Kidney capillary endothelial cell (primary cell): Measurements from ENCODE around the gene C1orf115.
A peak's percentile ranks its signal among the peaks of the same experiment; 100 is the strongest.
"Not testable (repeated sequence)": the region's sequence is repeated elsewhere in the genome, so short reads cannot be mapped to it uniquely, and the experiment has no call there.

Experiments
- DNase-seq: peaks from one replicate; pipeline ENCODE4 v3.0.0-alpha.2; 2018; ENCODE audit warnings: low spot score

The C1orf115 gene

GRCh38 chr1:220690140-220691052 lies at the start of gene C1orf115:
Gene C1orf115 (plus strand): TSS chr1:220690363. CDS start chr1:220690403, 40 bp downstream.
- DNase-seq, result peak; percentile 69

- no peak for DNase-seq
These were observed 47.9 kb upstream of the C1orf115 start for GRCh38 chr1:220642285-220642684.

GRCh38 chr1:220652995-220653394 lies 37.2 kb upstream of the C1orf115 start:
- no peak for DNase-seq

DNA sequence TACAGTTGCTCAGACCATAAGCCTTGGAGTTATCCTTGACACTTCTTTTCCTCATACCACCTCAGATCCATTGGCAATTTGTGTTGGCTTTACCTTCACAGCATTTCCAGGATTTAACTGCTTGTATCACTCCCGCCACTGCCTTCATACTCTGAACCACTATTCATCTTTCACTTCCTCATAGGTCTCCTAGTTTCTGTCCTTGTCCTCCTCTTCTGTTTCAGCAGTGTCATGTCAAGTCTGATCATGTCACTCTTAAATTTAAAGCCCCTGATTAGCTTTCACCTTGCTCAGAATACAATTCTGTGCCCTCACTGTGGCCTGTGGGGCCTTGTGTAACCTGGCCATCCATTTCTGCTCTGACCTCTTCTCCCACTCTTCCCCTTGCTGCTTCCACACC lies 34.7 kb upstream of the C1orf115 start:
- no peak for DNase-seq

- no peak for DNase-seq
These were observed 34.0 kb upstream of the C1orf115 start for GRCh38 chr1:220655961-220656740.

- no peak for DNase-seq
These were observed 23.8 kb upstream of the C1orf115 start for GRCh38 chr1:220666349-220666748.

DNA sequence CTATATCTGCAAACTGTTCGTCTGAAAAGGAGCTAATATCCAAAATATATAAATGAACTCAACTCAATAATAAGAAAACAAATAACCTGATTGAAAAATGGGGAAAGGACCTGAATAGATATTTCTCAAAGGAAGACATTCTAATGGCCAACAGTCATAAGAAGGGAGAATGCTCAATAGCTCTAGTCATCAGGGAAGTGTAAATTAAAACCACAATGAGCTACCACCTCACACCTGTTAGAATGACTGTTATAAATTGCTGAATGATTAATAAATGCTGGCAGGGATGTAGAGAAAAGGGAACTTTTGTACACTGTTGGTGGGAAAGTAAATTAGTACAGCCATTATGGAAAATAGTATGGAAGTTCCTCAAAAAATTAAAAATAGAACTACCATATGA lies 21.2 kb upstream of the C1orf115 start:
- DNase-seq, result no peak

DNA sequence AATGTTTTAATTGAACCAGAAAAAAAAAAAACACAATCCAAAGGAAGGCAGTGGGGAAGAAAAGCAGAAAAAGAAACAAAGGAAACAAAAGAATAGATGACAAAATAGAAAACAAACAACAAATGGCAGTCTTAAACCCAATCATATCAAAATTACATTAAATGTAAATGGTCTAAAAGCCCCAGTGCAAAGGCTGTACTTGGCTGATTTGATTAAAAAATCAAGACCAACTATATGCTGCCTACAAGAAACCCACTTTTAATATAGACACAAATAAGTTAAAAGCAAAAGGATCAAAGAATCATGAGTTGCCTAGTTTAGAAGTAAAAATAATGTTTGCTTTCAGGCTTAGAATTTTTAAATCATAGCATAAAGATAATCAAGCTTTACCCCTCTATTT lies 19.8 kb upstream of the C1orf115 start:
- DNase-seq, result no peak

GRCh38 chr1:220673921-220674320 lies 16.2 kb upstream of the C1orf115 start:
- no peak for DNase-seq

DNA sequence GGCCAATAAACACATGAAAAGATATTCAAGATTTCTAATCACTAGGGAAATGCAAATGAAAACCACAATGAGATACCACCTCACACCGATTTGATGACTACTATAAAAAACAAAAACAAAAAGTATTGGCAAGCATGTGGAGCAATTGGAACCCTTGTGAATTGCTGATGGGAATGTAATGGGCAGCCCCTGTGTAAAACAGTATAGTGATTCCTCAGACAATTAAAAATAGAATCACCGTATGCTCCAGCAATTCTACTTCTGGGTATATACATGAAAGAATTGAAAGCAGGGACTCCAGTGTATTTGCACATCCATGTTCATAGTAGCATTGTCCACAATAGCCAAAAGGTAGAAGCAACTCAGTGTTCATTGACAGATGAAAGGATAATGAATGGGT lies 12.9 kb upstream of the C1orf115 start:
- no peak for DNase-seq

DNA sequence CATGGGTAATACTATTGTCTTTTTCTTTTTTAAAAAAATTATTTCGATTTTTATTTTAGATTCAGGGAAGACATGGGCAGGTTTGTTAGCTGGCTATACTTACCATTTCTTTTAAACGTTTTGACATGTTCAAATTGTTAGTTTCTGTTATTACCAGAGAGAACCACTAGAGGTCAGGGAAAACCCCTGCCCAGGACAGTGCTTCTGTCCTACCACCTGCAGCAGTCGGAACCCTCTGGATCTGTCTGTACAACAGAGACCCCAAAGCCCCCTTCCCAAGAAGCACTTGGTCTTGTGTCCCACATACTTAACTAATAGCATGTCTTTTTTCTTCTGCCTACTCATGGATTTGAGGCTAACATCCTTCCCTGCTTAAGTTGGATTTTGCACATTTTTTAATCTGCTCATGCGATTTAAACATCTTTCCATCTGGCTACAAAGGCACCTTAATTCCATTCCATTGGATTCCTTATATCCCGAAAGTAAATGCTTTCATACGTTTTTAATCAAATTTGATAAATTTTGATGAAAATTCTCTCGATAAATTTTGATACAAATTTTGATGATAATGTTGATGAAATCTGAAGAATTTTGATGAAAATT lies 10.0 kb upstream of the C1orf115 start:
- DNase-seq, result peak; percentile 29

GRCh38 chr1:220681220-220681880 lies 8.8 kb upstream of the C1orf115 start:
- no peak for DNase-seq

DNA sequence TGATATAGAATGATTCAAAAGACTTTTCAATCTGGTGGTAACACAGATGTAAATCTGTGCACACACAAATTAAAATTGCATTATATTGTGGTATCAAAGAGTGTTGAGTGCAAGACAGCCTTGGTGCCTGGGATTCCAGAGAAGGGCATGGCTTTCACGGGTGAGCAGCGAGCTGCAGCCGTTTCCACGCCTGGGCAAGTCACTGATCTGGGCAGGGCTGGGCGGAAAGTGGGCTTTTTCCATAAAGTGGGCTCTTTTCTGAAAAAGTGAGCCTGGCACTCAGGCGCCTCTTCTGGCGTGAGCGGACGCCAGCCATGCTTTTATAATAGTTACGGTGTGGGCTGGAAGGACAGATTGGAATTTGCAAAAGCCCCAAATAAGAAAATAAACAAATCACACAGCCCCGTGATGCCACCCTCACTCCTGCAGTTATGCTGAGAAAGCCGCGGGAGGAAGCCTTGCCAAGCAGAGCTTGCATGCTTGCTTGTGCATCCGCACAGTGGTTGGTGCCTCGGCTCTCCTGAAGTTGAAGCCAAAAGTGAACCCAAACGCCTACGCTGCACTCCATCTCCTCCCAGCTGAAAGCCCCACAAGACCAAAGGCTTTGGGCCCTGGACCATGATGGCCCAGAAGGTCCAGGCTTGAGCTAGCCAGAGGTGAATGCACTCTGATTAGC lies 7.1 kb upstream of the C1orf115 start:
- DNase-seq, result no peak

- not testable (repeated sequence) for DNase-seq
These were observed 6.4 kb upstream of the C1orf115 start for GRCh38 chr1:220683716-220684115.

GRCh38 chr1:220684890-220685289 lies 5.3 kb upstream of the C1orf115 start:
- no peak for DNase-seq

DNA sequence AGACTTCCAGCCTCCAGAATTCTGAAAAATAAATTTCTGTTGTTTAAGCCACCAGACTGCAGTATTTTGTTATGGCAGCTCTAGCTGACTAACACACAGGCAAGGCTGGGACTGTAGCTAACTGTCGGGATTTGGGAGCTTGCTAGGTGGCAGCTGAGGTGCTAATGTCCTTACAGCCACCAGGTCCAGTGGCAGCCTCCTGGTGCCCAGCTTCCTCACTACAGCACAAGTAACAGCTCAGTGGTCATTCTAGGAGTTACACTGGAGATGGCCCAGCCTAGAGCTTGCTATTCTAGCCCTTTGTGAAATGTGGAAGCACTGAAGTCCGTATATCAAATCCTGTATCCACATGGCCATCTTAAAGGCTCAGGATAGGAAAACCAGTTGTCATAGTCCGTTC lies 4.3 kb upstream of the C1orf115 start:
- DNase-seq, result no peak

DNA sequence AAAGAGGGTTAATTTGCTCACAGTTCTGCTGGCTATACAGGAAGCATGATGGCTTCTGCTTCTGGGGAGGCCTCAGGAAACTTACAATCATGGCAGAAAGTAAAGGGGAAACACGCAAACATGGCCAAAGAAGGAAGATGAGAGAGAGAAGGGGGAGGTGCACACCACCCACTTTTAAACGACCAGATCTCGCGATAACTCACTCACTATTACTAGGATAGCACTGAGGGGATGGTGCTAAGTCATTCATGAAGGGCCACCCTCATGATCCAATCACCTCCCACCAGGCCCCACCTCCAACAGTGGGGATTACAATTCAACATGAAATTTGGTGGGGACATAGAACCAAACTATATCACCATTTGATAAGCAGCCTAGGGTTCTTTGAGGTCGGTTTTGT lies 2.4 kb upstream of the C1orf115 start:
- DNase-seq, result no peak

GRCh38 chr1:220689666-220690065 lies 497 bp upstream of the C1orf115 start:
- DNase-seq, result no peak

DNA sequence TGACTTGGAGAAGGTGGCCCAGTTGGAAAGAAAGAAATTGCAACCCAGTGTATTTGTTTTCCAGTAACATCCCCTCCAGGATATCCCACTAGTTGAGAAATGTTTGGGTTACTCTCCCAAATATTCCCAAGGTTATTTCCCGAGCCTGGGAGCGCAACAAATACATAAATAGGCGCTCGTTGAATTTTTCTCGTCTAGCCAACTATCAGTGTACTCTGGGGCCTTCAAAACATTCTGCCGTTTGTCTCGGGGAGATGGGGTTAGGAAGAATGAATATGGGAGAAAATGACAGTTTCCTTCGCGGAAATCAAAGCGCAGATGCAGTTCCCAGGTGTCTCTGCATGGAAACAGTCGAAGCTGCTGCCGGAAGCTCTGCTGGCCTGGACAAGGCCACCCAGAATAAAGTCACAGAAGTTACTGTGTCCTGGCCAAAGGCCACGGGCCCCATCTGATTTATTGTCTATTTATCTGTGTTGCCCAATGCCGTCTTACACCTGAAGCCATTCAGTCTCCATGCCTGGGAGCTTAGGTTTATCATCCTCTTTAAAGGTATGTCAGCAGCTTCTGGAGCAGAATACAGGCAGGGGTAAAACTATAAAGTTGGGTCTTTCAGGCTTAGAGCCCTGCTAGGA lies 1.0 kb downstream of the C1orf115 start:
- DNase-seq, result no peak

DNA sequence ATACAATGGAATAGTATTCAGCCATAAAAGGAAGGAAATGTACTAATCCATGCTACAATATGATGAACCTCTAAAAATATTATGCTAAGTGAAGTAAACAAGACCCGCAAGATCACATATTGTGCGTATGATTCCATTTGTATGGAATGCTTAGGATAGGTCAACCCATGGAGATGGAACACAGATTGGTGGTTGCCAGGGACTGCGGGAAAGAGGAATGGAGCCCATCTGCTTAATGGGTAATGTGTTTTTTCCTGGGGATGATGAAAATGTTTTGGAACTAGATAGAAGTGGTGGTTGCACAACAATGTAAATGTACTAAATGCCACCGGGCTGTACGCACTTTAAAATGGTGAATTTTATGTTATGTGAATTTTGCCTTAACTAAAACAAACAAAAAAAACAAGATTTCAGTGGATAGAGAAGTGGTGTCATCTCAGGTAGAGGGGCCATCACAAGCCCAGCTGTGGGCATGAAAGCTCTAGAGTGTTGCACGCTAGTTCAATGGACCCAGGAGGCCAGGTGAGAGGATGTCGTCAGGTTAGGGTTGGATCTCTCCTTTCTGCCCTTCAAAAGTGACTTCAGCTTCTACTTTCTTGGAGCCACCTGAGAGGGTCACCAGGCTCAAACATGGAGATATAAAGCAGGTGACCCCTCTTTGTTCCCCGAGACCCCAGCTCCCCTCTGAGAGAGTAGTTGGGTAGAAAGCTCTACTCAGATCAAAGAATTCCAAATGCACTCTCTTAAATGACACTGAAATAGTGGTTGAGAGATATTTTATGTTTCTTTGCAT lies 2.5 kb downstream of the C1orf115 start:
- no peak for DNase-seq
